WTC11 (cell line): ENCODE measurements around the gene REEP1.

Experiments used
- TF ChIP-seq, protein P1 (sequence below): fragments of 200-600 bp; IDR thresholded peaks from 2 replicates; pipeline ENCODE4 v1.8.0; 2022; ENCODE audit warnings: antibody characterized with exemption
- TF ChIP-seq, protein P2 (sequence below): sonication (generic); formaldehyde crosslinking; IDR thresholded peaks from 2 replicates; pipeline ENCODE4 v1.8.1; 2023; ENCODE audit warnings: mild to moderate bottlenecking, missing genetic modification reagents

DNA sequence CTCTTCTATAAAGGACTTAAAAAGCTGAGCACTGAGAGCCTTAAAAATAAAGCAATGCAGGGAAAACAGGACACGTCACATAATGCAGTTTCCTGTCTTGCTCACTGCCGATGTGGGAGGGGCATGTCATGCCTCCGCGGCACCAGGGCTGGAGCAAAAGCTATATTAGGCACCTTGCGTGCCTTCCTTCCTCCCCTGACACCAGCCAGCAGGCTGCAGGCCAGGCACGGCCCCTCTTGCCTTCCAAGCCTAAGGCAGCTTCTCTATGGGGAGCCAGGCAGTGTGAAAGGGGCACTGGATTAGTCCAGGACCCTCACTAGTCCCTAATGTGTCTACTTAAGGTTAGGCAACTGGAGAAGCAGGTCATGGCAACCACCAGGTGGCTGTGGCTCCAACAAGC lies 111.8 kb downstream of the REEP1 start:
- TF ChIP-seq, protein P1, sequence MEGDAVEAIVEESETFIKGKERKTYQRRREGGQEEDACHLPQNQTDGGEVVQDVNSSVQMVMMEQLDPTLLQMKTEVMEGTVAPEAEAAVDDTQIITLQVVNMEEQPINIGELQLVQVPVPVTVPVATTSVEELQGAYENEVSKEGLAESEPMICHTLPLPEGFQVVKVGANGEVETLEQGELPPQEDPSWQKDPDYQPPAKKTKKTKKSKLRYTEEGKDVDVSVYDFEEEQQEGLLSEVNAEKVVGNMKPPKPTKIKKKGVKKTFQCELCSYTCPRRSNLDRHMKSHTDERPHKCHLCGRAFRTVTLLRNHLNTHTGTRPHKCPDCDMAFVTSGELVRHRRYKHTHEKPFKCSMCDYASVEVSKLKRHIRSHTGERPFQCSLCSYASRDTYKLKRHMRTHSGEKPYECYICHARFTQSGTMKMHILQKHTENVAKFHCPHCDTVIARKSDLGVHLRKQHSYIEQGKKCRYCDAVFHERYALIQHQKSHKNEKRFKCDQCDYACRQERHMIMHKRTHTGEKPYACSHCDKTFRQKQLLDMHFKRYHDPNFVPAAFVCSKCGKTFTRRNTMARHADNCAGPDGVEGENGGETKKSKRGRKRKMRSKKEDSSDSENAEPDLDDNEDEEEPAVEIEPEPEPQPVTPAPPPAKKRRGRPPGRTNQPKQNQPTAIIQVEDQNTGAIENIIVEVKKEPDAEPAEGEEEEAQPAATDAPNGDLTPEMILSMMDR = no peak
- TF ChIP-seq, protein P2, sequence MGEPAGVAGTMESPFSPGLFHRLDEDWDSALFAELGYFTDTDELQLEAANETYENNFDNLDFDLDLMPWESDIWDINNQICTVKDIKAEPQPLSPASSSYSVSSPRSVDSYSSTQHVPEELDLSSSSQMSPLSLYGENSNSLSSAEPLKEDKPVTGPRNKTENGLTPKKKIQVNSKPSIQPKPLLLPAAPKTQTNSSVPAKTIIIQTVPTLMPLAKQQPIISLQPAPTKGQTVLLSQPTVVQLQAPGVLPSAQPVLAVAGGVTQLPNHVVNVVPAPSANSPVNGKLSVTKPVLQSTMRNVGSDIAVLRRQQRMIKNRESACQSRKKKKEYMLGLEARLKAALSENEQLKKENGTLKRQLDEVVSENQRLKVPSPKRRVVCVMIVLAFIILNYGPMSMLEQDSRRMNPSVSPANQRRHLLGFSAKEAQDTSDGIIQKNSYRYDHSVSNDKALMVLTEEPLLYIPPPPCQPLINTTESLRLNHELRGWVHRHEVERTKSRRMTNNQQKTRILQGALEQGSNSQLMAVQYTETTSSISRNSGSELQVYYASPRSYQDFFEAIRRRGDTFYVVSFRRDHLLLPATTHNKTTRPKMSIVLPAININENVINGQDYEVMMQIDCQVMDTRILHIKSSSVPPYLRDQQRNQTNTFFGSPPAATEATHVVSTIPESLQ (CRISPR knock-in tag) = no peak
